BJ (cell line): Measurements from ENCODE around the gene WDFY3. TPM values are rescaled to one million over a fixed set of nuclear protein-coding genes. Genes with fewer than 3 reads are reported as not detected.

ENCODE experiments used
- CTCF ChIA-PET: fragments of 350-600 bp; formaldehyde crosslinking; extraction: SDS; loops from one replicate; lab custom pipeline; 2021; ENCODE audit warnings: antibody characterized with exemption, inconsistent platforms; lab: Yijun Ruan, JAX
- POLR2A ChIA-PET: fragments of 300-600 bp; sonication (Branson Sonifier 250); formaldehyde crosslinking; extraction: SDS; loops from one replicate; lab custom pipeline; 2021; ENCODE audit warnings: antibody characterized with exemption; lab: Charles Lee
- DNase-seq: peaks from one replicate; pipeline ENCODE4 v3.0.0-alpha.2; 2011; ENCODE audit warnings: low read depth
- H3K27me3 ChIP-seq: 2 replicates; pipeline ENCODE4 v1.6.0; 2011; ENCODE audit warnings: low read length; ENCODE audit not compliant: control insufficient read depth, insufficient read depth
- H3K36me3 ChIP-seq: 2 replicates; pipeline ENCODE4 v1.5.1; 2011; ENCODE audit warnings: low read length; ENCODE audit not compliant: control insufficient read depth, insufficient read depth
- H3K4me3 ChIP-seq: 2 replicates; pipeline ENCODE4 v1.5.1; 2011; ENCODE audit warnings: low read depth, mild to moderate bottlenecking, control low read depth, low read length
- polyA plus RNA-seq: library from polyadenylated mRNA; depleted of rRNA; stranded (reverse); fragments of >200 nt; gene quantifications from 2 replicates; pipeline ENCODE4 v1.2.3, GENCODE V29; 2011
- TF ChIP-seq, protein P1 (sequence below): IDR thresholded peaks from 2 replicates; pipeline ENCODE4 v1.5.1; 2011; ENCODE audit warnings: low read depth, mild to moderate bottlenecking, control low read depth, inconsistent platforms, low read length, moderate library complexity; ENCODE audit not compliant: insufficient read depth

The WDFY3 gene
- polyA plus RNA-seq, 1 experiment = 28.8 TPM

DNA sequence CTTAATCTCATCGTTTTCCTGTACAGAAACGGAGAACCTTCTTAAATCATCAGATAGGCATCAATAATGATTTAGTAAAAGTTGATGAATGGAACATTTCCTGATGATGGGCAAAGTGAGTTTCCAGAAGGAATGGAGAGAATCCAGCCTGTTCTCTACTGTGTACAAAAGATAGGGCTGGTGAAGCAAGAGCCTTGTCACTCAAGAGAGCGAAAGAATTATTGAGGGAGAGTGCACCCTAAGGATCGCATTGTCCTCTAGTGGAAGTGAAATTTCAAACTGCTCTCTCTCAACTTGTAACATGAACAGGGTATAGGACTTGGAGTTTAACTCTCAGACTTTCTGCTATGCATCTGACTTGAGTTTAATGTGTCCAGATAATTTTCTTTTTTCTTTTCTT lies 314.0 kb downstream of the WDFY3 start:
- H3K4me3 ChIP-seq = no peak overlapping the region
- CTCF ChIA-PET = no interaction called here
- H3K27me3 ChIP-seq = no peaks in the 10 kb centered on the region; the same call in 1 of the 2 replicates
- POLR2A ChIA-PET = no interaction called here
- TF ChIP-seq, protein P1, sequence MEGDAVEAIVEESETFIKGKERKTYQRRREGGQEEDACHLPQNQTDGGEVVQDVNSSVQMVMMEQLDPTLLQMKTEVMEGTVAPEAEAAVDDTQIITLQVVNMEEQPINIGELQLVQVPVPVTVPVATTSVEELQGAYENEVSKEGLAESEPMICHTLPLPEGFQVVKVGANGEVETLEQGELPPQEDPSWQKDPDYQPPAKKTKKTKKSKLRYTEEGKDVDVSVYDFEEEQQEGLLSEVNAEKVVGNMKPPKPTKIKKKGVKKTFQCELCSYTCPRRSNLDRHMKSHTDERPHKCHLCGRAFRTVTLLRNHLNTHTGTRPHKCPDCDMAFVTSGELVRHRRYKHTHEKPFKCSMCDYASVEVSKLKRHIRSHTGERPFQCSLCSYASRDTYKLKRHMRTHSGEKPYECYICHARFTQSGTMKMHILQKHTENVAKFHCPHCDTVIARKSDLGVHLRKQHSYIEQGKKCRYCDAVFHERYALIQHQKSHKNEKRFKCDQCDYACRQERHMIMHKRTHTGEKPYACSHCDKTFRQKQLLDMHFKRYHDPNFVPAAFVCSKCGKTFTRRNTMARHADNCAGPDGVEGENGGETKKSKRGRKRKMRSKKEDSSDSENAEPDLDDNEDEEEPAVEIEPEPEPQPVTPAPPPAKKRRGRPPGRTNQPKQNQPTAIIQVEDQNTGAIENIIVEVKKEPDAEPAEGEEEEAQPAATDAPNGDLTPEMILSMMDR = no peak
- no peak for DNase-seq
- H3K36me3 ChIP-seq = no peaks in the 10 kb centered on the region

DNA sequence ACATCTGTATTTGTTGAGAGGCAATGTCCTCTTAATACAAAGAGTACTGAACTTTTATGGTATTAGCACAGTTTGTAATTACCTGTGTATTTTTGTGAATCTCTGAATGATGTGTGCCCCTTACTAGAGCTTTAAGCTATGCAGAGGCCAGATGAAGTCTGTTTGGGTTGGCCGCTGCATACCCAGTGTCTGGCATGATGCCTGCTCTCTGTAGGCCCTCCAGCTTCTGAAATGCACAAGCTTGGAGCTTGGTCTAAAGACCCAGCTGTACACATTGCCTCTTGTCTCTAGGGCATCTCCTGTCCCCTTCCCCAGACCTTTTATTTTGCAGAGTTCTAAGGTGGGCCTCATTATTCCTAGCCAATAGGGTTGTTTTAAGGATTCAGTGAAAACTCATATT lies 315.0 kb downstream of the WDFY3 start:
- Histone ChIP-seq H3K4me3 (no peak overlapping the region), H3K27me3 (no peaks in the 10 kb centered on the region; the same call in 1 of the 2 replicates), H3K36me3 (no peaks in the 10 kb centered on the region)
- DNase-seq = no peak
- TF ChIP-seq, protein P1 = no peak
- ChIA-PET POLR2A (no interaction called here), CTCF (interaction anchor here (1.4 kb wide), 1 partner anchor 73 kb away, joined by 3 read pairs; no protein-coding TSS in a partner anchor)

DNA sequence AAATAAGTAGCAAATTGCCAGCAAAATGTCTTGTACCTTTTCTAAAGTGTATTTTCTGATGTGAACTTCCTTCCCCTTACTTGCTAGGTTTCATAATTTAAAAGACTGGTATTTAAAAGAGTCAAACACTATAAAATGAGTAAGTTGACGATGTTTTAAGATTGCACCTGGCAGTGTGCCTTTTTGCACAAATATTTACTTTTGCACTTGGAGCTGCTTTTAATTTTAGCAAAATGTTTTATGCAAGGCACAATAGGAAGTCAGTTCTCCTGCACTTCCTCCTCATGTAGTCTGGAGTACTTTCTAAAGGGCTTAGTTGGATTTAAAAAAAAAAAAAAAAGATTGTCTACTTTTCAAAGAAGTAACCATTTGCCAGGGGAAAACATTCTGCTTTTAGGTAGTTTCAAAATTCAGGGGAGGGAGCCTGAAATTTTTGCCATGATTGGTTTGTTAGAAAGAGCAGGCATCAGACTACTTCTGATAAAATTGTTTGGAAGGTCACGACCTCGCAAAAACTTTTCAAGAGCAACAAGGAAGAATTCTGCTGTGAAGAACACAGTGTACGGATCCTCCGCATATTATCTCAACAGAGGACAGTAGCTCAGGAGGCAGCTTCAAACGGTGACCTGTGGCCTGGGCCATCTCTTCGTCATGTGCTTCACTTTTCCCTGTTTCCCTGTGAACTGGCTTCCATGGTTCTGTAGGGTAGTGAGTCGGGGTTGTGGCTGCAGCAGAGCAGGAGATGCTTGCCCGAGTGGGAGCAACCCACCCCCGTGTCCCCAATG lies 317.4 kb downstream of the WDFY3 start:
- Histone ChIP-seq H3K36me3 (no peaks in the 10 kb centered on the region), H3K4me3 (no peak overlapping the region), H3K27me3 (no peaks in the 10 kb centered on the region; the same call in none of the 2 replicates)
- POLR2A ChIA-PET = no interaction called here
- DNase-seq = no peak
- TF ChIP-seq, protein P1 = no peak
- CTCF ChIA-PET = interaction anchor here (0.5 to 0.6 kb wide), 2 partner anchors 14 to 1105 kb away, joined by 3 read pairs; no protein-coding TSS in a partner anchor

DNA sequence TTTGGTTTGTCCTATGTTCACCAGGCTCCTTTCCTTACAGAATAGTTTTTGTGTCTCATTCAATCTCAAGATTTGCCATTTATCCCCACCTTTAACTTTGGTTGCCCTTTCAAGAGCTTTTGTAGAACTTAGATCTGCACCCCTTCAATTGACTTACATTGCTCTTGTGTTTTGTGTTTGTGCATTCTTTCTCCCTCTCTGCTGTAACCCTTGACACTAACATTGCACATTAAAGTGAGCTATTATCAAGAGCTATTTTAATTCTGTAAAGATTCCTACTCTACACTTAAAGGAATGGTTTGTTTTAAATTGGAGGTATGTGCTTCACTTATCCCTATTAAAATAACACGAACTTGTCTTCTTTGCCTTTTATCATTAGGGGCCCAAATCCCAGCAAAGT lies 318.3 kb downstream of the WDFY3 start:
- CTCF ChIA-PET = interaction anchor here (0.5 kb wide), 1 partner anchor 1104 kb away, joined by 3 read pairs; no protein-coding TSS in a partner anchor
- TF ChIP-seq, protein P1 = no peak
- Histone ChIP-seq H3K27me3 (no peaks in the 10 kb centered on the region; the same call in none of the 2 replicates), H3K4me3 (no peak overlapping the region), H3K36me3 (no peaks in the 10 kb centered on the region)
- POLR2A ChIA-PET = no interaction called here
- no peak for DNase-seq

DNA sequence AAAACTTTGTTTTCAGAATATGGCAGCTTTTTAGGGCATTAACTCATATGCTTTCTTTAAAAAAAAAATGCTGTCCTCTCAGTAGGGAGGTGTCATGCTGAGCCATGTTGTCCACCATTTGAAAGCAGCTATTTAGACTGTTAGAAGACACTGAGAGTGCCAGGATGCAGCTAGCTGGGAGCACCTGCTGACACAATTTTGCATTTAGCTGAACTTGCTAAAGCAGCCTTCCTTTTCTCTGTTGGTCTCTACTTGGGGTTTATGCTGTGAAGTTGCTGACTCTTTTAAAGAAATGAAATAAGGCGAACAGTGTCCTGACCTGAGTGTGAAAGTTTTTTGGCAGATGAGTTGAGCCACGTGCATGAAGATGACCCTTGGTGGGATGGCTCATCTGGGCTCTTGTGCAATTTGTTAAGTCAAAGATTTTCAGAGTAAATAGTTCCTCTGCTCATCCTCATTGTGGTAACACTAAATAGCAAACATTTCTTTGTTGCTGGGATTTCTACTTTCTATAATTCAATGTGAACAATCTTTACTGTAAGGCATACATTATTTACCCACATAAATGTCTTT lies 319.1 kb downstream of the WDFY3 start:
- Histone ChIP-seq H3K4me3 (no peak overlapping the region), H3K27me3 (no peaks in the 10 kb centered on the region; the same call in none of the 2 replicates), H3K36me3 (no peaks in the 10 kb centered on the region)
- TF ChIP-seq, protein P1 = no peak
- CTCF ChIA-PET = interaction anchor here (0.6 kb wide), 1 partner anchor 215 kb away, joined by 4 read pairs; no protein-coding TSS in a partner anchor
- no peak for DNase-seq
- POLR2A ChIA-PET = no interaction called here
